CD4-positive, alpha-beta T cell treated with Interleukin-17A for 4 hours (primary cell): Measurements from ENCODE around the gene SWT1.
A peak's percentile ranks its signal among the peaks of the same experiment; 100 is the strongest.
"Not testable (repeated sequence)": the region's sequence is repeated elsewhere in the genome, so short reads cannot be mapped to it uniquely, and the experiment has no call there.

Experiments used
- DNase-seq: peaks from one replicate; pipeline ENCODE4 v3.0.0-alpha.2; 2020; ENCODE audit warnings: mixed read lengths

SWT1 gene

DNA sequence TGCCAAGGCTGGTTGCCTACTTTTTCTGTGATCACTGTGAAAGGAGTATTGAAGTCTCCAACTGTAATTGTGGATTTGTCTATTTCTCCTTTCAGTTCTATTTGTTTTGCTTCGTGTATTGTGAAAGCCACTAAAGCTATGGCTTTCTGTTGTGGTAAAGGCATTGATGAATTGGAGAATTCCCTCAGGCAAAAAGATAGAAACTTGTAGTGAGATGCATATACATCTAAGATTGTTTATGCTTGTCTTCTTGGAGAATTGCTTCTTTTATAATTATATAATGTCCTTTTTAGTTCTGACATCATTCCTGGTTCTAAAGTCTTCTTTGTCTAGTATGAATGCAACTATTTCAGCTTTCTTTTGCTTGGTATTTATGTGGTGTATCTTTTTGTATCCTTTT, 36.8 kb downstream of the SWT1 start:
- DNase-seq, result no peak

DNA sequence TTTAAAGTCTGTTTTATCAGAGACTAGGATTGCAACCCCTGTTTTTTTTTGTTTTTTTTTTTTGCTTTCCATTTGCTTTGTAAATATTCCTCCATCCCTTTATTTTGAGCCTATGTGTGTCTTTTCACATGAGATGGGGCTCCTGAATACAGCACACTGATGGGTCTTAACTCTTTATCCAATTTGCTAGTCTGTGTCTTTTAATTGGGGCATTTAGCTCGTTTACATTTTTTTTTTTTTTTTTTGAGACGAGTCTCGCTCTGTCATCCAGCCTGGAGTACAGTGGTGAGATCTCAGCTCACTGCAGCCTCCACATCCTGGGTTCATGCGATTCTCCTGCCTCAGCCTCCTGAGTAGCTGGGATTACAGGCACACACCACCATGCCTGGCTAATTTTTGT, 41.7 kb downstream of the SWT1 start:
- DNase-seq, result not testable (repeated sequence)

DNA sequence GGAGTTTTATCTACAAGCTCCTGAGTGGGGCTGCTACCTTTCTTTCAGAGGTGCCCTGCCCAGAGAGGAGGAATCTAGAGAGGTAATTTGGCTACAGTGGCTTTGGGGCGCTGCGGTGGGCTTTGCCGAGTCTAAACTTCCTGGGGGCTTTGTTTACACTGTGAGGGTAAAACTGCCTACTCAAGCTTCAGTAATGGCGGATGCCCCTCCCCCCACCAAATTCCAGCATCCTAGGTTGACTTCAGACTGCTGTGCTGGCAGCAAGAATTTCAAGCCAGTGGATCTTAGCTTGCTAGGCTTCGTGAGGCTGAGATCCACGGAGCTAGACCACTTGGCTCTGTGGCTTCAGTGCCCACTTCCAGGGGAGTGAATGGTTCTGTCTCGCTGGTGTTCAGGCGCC, 43.9 kb downstream of the SWT1 start:
- DNase-seq, result no peak

DNA sequence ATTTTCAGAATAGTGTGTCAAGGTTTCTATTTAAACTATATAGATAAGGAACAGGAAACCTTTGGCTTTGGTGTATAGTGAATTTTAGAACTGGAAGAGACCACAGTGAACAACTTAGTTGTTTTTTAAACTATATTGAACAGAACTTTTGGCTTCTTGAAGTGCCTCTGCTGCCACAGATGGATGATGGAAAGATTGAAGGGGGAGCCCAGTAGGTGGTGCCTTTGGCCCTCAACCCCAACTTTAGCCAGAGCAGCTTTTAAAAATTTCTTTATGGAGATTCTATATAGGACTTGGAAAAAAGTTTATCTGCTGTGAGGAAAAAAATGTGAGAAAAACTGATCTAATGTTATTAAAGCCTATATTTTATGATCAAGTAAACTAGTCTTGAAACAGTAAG, 50.2 kb downstream of the SWT1 start:
- DNase-seq, result no peak

DNA sequence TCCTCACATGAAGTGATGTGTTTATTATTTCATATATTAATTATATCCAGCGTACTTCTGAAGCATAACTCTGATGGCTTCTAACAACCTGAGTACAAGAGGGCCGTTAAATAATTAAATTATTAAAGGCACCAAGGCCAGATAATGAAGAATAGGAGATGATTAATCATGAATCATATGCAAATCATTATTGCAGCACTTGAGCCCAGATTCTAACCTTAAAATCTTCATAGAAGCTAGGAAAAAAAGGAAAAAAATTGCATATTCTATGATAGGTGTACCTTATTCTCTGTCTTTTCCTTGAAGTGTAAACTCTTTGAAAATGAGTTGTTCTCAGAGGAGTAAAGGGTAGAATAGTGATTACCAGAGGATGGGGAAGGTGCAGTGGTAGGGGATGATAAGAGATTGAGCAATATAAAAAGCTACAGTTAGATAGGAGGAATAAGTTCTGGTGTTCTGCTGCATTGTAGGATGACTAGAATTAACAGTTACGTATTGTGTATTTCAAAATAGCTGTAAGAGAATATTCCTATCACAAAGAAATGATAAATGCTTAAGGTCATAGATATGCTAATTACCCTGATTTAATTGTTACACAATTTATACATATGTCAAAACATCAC, 51.1 kb downstream of the SWT1 start:
- no peak for DNase-seq

DNA sequence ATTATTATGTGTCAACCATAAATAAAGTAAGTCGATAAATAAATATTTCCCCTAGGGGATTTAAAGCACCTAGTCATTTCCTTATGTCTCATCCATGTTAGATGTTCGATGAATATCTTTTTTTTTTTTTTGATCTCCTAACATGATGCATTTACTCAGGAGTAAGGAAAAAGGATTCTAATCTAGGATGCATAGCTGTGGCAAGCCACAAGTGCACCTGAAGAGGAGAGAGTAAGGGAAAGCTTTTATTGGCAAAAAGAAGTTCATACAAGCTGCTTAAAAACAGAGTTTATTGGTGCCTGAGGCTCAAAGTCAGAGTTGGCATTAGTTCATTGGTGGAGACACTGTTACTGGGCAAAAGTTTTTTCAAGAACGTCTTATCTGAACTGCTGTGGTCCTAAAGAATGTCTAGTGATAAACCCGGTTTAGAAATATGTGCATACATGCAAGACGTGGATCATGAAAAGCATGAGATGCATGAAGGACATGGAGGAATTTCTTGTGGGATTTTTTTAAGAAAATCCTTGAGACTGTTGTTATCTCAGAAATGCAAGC, 51.7 kb downstream of the SWT1 start:
- no peak for DNase-seq

DNA sequence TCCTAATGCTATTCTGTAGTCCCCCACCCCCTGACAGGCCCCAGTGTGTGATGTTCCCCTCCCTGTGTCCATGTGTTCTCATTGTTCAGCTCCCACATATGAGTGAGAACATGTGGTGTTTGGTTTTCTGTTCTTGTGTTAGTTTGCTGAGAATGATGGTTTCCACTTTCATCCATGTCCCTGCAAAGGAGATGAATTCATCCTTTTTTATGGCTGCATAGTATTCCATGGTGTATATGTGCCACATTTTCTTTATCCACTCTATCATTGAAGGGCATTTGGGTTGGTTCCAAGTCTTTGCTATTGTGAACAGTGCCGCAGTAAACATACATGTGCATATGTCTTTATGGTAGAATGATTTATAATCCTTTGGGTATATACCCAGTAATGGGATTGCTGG, 52.4 kb downstream of the SWT1 start:
- not testable (repeated sequence) for DNase-seq

DNA sequence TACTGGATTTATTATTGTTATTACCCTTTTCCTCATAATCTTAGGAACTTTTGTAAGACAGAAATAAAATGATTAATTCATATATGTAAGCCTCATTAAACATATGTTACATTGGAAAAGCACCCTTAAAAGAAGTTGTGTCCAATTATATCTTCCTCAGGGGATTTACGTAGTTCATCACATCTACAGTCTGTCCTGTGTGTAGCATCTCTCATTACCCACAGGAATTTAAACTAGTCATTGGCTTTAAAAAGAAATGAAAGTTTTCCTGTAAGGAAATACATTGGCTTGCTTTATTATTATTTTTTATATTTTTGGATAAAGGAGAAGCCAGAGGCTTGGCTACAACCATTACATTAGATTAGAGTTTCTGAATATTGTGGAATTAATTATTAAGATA, 56.1 kb downstream of the SWT1 start:
- DNase-seq, result no peak

DNA sequence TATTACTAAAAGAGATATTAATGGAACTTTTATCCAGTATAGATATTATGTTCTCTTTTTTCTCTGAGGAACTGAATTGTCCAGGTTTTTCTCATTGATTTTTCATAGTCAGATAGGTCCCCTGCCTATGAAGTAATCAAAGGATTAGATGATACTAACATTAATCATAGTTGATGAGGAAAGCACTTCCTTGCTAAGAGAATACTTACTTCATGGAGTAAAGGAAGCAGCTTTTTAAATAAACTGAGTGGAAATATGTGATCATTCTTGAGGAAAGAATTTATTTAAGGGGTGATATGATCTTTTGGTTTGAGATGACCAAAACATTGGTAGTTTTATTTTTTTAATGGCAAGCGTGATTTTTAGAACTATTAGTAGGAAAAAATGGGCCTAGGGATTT, 58.9 kb downstream of the SWT1 start:
- no peak for DNase-seq

DNA sequence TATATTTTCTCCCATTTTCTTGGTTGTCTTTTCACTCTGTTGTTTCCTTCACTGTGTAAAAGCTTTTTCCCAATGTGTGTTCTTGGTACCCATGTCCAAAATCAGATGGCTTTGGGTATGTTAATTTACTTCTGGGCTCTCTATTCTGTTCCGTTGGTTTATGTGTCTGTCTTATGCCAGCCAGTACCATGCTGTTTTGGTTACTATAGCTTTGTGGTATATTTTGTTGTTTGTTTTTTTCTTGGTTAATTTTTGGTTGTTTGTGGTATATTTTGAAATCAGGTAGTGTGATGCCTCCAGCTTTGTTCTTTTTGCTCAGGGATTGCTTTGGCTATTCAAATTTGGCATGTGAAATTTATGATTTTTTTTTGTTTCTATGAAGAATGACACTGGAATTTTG, 67.2 kb downstream of the SWT1 start:
- no peak for DNase-seq

DNA sequence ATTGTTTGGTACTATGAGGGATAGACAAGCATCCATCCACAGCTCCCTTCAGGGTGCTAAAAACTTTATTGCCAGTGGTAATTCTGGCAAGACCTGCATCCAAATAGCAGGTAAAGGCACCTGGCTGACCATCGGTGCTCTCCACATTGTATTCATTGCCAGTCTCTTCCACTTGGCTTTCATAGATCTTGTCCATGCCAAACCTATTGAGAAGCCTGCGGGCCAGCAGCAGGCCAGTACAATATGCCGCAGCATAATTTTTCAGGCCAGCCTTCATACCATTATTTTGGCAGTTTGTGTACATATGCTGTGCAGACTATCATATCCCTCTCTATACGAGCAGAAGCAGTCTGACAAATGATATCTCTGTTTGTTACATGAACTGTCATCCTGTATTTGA, 70.2 kb downstream of the SWT1 start:
- DNase-seq, result no peak

DNA sequence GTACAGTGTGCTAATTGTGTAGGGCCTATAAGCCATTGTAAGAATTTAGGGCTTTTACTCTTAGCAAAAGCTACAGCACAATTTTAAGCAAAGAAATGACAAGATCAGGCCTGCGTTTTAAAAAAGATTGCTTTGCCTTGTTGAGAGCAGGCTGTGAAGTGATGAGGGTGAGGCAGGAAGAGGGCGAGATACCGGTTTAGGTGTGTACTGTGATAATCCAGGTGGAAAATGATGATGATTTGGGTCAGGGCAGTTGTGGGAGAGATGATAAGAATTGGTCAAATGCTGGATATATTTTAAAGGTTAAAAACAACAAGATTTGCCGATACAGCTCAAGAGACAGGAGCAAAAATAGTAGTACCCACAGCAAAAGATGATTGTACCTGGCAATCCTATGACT, 72.0 kb downstream of the SWT1 start:
- DNase-seq, result no peak

DNA sequence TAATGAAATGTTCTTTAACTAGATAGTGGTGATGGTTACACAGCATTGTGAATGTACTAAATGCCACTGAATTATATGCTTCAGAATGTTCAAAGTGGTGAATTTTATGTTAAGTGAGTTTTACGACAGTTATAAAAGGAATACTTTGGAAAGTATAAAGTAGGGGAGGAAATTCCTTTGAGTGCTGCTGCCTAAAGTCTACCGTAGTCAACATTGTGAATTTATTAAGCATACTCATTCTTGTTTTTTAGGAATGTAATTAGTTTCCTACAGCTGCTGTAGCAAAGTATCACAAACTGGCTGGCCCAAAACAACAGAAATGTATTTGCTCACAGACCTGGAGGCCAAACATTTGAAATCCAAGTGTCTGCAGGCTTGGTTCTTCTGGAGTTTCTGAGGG, 73.0 kb downstream of the SWT1 start:
- DNase-seq, result no peak

DNA sequence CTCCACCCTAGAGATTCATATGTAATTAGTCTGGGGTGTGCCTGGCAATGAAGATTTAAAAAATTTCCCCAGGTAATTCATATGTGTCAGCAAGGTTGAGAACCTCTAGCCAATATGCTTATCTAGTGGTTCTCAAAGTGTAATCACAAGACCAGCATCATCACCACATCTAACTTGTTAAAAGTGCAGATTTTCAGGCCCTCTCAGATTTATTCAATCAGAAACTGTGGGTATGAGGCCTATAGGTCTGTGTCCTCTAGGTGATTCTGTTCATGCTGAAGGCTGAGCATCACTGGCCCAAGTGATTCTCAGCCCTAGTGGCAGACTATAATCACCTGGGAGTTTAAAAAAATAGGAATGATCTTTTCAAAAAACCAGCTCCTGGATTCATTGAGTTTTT, 75.9 kb downstream of the SWT1 start:
- no peak for DNase-seq

DNA sequence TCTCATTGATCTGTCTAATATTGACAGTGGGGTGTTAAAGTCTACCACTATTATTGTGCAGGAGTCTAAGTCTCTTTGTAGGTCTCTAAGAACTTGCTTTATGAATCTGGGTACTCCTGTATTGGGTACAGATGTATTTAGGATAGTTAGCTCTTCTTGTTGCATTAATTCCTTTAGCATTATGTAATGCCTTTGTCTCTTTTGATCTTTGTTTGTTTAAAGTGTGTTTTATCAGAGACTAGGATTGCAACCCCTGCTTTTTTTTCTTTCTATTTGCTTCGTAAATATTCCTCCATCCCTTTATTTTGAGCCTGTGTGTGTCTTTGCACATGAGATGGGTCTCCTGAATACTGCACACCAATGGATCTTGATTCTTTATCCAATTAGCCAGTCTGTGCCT, 77.2 kb downstream of the SWT1 start:
- not testable (repeated sequence) for DNase-seq

DNA sequence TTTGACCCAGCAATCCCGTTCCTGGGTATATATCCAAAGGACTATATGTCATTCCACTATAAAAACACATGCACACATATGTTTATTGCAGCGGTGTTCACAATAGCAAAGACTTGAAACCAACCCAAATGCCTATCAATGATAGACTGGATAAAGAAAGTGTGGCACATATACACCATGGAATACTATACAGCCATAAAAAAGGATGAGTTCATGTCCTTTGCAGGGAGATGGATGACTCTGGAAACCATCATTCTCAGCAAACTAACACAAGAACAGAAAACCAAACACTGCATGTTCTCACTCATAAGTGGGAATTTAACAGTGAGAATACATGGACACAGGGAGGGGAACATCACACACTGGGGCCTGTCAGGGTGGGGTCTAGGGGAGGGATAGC, 80.2 kb downstream of the SWT1 start:
- DNase-seq, result not testable (repeated sequence)

DNA sequence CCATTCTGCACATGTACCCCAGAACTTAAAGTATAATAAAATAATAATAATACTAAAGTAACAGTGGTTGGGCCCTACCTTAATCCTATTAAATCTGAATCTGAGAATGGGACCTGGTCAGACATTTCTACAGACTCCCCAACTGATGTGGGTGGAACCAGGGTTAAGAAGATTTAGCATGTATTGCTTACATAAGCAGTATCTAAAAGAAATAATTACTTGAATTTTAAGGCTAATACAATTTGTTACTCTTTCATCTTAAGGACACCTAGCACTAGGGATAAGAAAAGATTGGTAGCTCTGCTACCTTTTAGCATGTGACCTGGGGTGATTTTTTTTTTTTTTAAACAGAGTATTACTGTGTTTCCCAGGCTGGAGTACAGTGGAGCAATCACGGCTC, 80.7 kb downstream of the SWT1 start:
- no peak for DNase-seq

DNA sequence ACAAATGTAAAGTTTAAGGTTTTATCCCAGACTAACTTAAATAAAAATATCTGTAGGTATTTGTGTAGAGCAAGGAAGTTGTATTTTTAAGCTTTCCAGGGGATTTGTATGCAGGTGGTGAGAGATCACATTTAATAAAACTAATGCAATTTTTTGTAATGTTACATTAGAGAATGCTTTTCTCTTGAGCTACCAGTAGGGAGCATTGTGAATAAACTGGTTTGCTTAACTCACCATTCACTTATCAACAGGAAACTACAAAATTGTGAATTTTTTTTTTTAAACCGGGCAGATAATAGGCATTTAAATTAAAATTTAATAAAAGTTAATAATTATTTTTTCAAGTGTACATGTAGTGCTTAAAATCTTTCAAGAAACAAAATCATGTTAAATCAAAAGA, 81.5 kb downstream of the SWT1 start:
- no peak for DNase-seq

DNA sequence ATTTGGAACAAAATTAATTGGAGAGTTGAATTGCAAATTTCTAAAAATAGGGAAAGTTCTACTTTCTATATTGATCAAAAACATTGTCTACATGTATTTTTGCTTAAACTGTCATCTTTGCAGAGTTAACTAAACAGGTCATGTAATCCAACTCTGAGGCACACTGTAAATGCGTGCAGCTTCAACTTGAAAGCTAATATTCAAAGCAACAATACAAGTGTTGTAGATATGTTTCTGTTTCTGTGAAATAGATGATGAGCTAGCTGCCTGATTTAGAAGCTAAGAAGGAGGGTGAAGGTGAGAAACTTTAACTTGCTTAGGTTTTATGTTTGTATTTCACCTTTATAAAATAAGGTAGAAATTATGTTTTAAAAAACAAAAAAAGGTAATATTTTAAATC, 82.9 kb downstream of the SWT1 start:
- no peak for DNase-seq

DNA sequence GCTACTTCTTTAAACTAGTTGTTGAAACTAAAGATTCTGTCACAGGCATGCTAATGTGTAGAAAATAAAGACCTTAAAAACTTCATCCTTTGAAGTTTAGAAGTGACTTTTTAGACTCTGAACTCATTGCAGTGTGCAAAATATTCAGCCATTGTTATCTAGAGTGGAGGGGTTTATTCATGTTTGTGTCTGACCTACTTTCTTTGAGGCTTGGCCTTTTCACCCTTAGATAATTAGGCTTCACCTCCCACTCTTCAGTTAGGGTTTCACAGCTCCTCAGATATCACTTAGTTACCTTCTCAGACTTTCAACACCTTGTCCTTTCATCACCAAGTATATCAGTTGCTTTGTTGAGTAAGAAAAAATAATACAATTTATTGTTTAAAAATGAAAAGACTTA, 84.2 kb downstream of the SWT1 start:
- no peak for DNase-seq

DNA sequence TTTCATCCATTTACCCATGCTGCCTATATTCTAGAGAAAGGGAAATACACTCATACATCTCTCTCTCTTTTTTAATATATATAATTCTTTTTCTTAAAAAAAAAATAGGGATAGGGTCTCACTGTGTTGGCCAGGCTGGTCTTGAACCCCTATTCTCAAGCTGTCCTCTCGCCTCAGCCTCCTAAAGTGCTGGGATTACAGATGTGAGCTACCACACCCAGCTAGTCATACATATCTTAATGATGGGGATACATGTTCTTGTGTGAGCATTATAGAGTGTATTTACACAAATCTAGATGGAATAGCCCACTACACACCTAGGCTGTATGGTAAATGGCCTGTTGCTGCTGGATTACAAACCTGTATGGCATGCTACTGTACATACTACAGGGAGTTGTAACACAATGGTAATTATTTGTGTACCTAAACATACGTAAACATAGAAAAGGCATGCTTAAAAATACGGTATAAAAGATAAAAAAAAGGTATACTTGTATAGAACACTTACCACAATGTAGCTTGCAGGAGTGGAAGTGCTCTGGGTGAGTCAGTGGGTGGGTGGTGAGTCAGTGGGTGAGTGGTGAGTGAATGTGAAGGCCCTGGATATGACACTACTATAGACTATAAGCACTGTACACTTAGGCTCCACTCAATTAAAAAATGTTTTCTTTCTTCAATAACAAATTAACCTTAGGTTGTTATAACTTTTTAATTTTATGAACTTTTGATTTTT, 87.2 kb downstream of the SWT1 start:
- peak; percentile 65 for DNase-seq

DNA sequence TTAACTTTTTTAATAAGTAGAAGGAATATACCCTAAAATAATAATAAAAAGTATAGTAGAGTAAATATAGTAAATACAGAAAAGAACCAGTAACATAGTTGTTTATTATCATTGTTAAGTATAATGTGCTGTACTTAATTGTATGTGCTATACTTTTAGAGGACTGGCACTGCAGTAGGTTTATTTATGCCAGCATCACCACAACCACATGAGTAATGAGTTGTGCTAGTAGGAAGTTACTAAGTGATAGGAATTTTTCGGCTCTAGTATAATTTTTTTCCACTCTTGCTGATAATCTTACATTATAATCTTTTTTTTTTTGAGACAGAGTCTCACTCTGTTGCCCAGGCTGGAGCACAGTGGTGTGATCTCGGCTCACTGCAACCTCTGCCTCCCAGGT, 88.5 kb downstream of the SWT1 start:
- DNase-seq, result no peak

DNA sequence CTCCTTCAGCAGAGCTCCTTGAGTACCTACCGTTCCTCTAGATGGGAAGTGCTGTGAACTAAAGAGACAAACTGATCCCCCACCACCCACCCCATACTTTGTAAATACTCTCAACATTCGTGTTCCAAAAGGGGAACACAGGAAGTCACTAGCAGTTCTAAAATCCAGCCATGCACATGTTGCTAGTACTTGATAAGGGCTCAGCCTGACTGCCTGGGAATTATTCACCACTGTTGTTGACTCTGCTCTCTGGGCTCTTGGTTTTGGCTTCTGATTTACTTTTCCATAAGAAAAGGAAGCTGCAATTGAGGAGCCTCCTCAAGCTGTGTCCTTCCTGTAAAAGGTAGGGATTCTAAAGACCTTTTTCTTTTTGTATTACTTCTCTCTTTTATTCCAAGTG, 92.6 kb downstream of the SWT1 start:
- no peak for DNase-seq

DNA sequence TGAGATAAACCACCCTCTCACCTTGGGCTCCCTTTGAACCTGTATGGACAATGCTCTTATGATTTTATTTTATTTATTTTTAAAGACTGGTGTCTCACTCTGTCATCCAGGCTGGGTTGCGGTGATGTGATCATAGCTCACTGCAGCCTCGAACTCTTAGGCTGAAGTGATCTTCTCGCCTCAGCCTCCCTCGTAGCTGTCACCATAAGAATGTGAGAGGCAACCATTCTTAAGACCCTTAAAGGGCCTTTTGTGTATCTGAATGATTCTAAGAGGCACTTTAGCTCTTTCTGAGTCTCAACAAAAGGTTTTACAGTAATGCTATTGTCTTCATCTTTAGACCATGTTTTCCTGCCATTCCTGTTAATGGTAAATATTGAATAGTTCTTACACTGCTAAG, 93.1 kb downstream of the SWT1 start:
- no peak for DNase-seq

DNA sequence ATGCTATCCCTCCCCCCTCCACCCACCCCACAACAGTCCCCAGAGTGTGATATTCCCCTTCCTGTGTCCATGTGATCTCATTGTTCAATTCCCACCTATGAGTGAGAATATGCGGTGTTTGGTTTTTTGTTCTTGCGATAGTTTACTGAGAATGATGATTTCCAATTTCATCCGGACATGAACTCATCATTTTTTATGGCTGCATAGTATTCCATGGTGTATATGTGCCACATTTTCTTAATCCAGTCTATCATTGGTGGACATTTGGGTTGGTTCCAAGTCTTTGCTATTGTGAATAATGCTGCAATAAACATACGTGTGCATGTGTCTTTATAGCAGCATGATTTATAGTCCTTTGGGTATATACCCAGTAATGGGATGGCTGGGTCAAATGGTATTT, 95.0 kb downstream of the SWT1 start:
- DNase-seq, result not testable (repeated sequence)
